SU-DHL-6 (cell line): ENCODE measurements around the gene MEGF6.

ENCODE experiments used
- H2AFZ ChIP-seq: fragments of 200-600 bp; sonication (generic); 2 replicates; pipeline ENCODE4 v1.6.1; 2014; ENCODE audit warnings: low read depth, mild to moderate bottlenecking, moderate library complexity, mixed read lengths, antibody characterized with exemption, low read length; ENCODE audit not compliant: severe bottlenecking
- H3F3A ChIP-seq: fragments of 200-600 bp; shearing (Covaris generic); 2 replicates; pipeline ENCODE4 v1.6.0; 2016; ENCODE audit warnings: antibody characterized with exemption, mild to moderate bottlenecking; ENCODE audit not compliant: insufficient read depth
- H3K27ac ChIP-seq: fragments of 200-600 bp; sonication (generic); 2 replicates; pipeline ENCODE4 v1.5.1; 2016; ENCODE audit warnings: low read depth, mild to moderate bottlenecking, low read length, moderate library complexity, mixed read lengths
- H3K27me3 ChIP-seq: fragments of 200-600 bp; sonication (generic), shearing (Covaris generic); 2 replicates; pipeline ENCODE4 v1.6.0; 2014; ENCODE audit warnings: mild to moderate bottlenecking, low read length
- H3K36me3 ChIP-seq: fragments of 200-600 bp; sonication (generic); 2 replicates; pipeline ENCODE4 v1.6.1; 2014; ENCODE audit warnings: mild to moderate bottlenecking, low read length, mixed read lengths
- H3K4me2 ChIP-seq: fragments of 300-600, 200-600 bp; shearing (Covaris generic), sonication (generic); 2 replicates; pipeline ENCODE4 v1.6.0; 2014; ENCODE audit warnings: low read length, low read depth, mild to moderate bottlenecking; ENCODE audit not compliant: poor library complexity, severe bottlenecking
- H3K4me3 ChIP-seq: fragments of 200-600 bp; sonication (generic); 2 replicates; pipeline ENCODE4 v1.5.1; 2014; ENCODE audit warnings: antibody characterized with exemption, low read length, mild to moderate bottlenecking, mixed read lengths; ENCODE audit not compliant: insufficient read depth, poor library complexity, severe bottlenecking
- H3K79me2 ChIP-seq: fragments of 200-600 bp; sonication (generic); 2 replicates; pipeline ENCODE4 v1.6.1; 2014; ENCODE audit warnings: mild to moderate bottlenecking, low read length, moderate library complexity; ENCODE audit not compliant: insufficient read depth
- H3K9ac ChIP-seq: fragments of 200-600 bp; sonication (generic); 2 replicates; pipeline ENCODE4 v1.7.0; 2014; ENCODE audit warnings: mild to moderate bottlenecking, low read length
- H3K9me2 ChIP-seq: fragments of 200-600 bp; sonication (generic); replicated peaks from 2 replicates; pipeline ENCODE4 v1.6.1; 2014; ENCODE audit warnings: low read length; ENCODE audit not compliant: insufficient read depth
- H3K9me3 ChIP-seq: fragments of 200-600 bp; sonication (generic); 2 replicates; pipeline ENCODE4 v1.6.1; 2014; ENCODE audit warnings: low read length, mixed read lengths; ENCODE audit not compliant: insufficient read depth
- H4K20me1 ChIP-seq: fragments of 200-600 bp; sonication (generic); 2 replicates; pipeline ENCODE4 v1.6.1; 2014; ENCODE audit warnings: low read depth, mild to moderate bottlenecking, antibody characterized with exemption, low read length, moderate library complexity, mixed read lengths
- EZH2phosphoT487 ChIP-seq: fragments of 200-600 bp; sonication (generic), shearing (Covaris generic); conservative IDR thresholded peaks from 2 replicates; pipeline ENCODE4 v1.6.1; 2018; ENCODE audit warnings: mild to moderate bottlenecking, antibody characterized with exemption, low read length, moderate library complexity, mixed read lengths
- TF ChIP-seq, protein P1 (sequence below): fragments of 200-600 bp; sonication (generic); IDR thresholded peaks from one replicate; pipeline ENCODE4 v1.5.1; 2017; ENCODE audit warnings: antibody characterized with exemption, mild to moderate bottlenecking, low read length, moderate library complexity; ENCODE audit not compliant: insufficient read depth, poor library complexity, severe bottlenecking

MEGF6 gene

DNA sequence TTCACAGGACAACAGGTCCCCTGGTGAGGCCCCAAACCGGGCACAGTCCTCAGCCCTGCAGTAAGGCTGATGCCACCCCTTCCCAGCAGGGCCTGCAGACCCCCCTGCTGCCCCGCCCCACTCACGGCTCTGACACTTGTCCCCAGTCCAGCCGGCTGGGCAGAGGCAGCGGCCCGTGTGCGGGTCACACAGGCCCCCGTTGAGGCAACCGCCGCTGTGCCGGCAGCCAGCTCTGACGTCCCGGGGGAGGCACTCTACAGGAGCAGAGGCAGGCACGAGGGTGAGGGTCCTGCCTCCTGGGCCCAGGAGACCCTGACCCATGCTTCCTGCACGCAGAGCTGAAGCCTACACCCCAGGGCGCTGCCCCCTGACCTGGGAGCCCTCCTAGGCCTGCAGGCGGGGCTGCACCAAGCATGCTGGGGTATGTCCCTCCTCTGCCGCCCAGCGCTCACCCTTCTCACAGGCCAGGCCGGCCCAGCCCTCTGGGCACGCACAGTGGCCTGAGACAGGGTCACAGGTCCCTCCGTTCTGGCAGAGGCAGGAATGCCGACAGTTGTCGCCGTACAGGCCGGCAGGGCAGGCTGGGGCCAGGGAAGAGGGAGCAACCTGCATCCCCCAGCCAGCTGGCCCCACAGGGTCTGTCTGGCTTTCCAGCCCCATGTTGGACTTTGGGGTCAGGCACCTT lies 112.9 kb downstream of the MEGF6 start:
- H3K4me2 ChIP-seq: no peak overlapping the region
- TF ChIP-seq EZH2phosphoT487: no peak
- TF ChIP-seq, protein P1, sequence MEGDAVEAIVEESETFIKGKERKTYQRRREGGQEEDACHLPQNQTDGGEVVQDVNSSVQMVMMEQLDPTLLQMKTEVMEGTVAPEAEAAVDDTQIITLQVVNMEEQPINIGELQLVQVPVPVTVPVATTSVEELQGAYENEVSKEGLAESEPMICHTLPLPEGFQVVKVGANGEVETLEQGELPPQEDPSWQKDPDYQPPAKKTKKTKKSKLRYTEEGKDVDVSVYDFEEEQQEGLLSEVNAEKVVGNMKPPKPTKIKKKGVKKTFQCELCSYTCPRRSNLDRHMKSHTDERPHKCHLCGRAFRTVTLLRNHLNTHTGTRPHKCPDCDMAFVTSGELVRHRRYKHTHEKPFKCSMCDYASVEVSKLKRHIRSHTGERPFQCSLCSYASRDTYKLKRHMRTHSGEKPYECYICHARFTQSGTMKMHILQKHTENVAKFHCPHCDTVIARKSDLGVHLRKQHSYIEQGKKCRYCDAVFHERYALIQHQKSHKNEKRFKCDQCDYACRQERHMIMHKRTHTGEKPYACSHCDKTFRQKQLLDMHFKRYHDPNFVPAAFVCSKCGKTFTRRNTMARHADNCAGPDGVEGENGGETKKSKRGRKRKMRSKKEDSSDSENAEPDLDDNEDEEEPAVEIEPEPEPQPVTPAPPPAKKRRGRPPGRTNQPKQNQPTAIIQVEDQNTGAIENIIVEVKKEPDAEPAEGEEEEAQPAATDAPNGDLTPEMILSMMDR: no peak
- H3K79me2 ChIP-seq: no peaks in the 10 kb centered on the region
- no peak overlapping the region for H2AFZ ChIP-seq
- no peaks in the 10 kb centered on the region for H3K36me3 ChIP-seq
- H3F3A ChIP-seq: no peaks in the 10 kb centered on the region
- H3K9me2 ChIP-seq: no peaks in the 10 kb centered on the region
- H3K4me3 ChIP-seq: no peak overlapping the region
- H3K27ac ChIP-seq: no peak overlapping the region
- H3K27me3 ChIP-seq: no peaks in the 10 kb centered on the region
- H4K20me1 ChIP-seq: no peaks in the 10 kb centered on the region
- no peak overlapping the region for H3K9ac ChIP-seq
- no peaks in the 10 kb centered on the region for H3K9me3 ChIP-seq

DNA sequence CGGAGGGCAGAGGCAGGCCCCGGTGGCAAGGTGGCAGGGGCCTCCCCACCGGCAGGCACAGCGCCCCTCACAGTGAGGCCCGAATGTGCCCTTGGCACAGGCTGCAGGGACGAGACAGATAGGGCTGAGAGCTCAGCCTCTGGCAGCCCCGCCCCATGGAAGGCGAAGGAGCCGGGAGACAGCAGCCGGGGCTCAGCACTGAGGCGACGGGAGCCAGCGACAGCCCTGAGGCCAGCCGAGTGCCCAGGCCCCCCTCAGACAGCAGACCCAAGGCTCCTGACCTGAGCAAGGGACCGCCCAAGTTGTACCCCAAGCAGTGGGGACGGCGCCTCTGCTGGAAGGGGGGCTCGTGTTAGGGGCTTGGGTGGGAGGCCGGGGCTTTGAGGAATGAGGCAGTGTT lies 113.8 kb downstream of the MEGF6 start:
- Histone ChIP-seq H2AFZ (no peak overlapping the region), H4K20me1 (no peaks in the 10 kb centered on the region), H3K9me3 (no peaks in the 10 kb centered on the region), H3K79me2 (no peaks in the 10 kb centered on the region), H3F3A (no peaks in the 10 kb centered on the region), H3K4me3 (no peak overlapping the region), H3K9me2 (no peaks in the 10 kb centered on the region), H3K27me3 (no peaks in the 10 kb centered on the region), H3K36me3 (no peaks in the 10 kb centered on the region), H3K27ac (no peak overlapping the region), H3K4me2 (no peak overlapping the region), H3K9ac (no peak overlapping the region)
- TF ChIP-seq, protein P1: no peak
- no peak for TF ChIP-seq EZH2phosphoT487

DNA sequence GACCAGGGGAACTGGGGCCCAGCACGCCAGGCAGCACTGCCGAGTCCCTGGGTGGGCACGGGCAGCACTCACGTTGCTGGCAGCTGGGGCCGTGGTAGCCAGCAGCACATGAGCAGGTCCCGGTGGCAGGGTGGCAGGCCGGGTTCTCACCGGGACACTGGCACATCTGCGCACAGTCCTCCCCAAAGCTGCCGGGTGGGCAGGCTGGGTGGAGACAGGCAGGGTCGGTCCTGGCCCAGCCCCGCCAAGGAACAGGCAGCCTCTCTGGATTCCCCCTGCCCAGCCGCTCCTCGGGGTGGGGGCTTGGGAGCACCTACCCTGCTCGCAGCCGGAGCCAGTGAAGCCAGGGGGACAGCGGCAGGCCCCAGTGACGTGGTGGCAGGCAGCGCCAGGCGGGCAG lies 114.4 kb downstream of the MEGF6 start:
- TF ChIP-seq EZH2phosphoT487: no peak
- TF ChIP-seq, protein P1: no peak
- H4K20me1 ChIP-seq: no peaks in the 10 kb centered on the region
- no peak overlapping the region for H2AFZ ChIP-seq
- H3K27me3 ChIP-seq: no peaks in the 10 kb centered on the region
- H3K79me2 ChIP-seq: no peaks in the 10 kb centered on the region
- H3F3A ChIP-seq: no peaks in the 10 kb centered on the region
- no peak overlapping the region for H3K4me3 ChIP-seq
- H3K4me2 ChIP-seq: no peak overlapping the region
- H3K9me2 ChIP-seq: no peaks in the 10 kb centered on the region
- H3K9me3 ChIP-seq: no peaks in the 10 kb centered on the region
- H3K27ac ChIP-seq: no peak overlapping the region
- H3K9ac ChIP-seq: no peak overlapping the region
- no peaks in the 10 kb centered on the region for H3K36me3 ChIP-seq
